ENCODE data around the gene ATP2A2. TPM values are rescaled to one million over a fixed set of nuclear protein-coding genes. Genes with fewer than 3 reads are reported as not detected.
"Not testable (repeated sequence)": the region's sequence is repeated elsewhere in the genome, so short reads cannot be mapped to it uniquely, and the experiment has no call there.

ATP2A2 gene
- total RNA-seq, 1 donor from 2014 or later = 157 TPM

GRCh38 chr12:110367181-110367864 is 86.3 kb downstream of the ATP2A2 start:
- DNase-seq (ENCODE audit: low read depth) = no peak

DNA sequence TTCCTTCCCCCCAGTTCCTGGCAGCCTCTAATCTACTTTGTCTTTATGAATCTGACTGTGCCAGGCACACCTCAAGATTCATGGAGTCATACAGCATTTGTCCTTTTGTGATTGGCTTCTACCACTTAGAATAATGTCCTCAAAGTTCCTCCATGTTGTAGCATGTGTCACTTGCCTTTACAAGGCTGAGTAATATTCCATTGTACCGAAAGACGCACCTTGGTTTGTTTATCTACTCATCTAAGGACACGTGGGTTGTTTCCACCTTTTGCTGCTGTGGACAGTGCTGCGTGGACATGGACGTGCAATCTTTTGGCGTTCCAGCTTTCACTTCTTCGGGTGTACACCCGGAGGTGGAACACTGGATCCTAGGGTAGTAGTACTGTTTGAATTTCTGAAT is 88.9 kb downstream of the ATP2A2 start:
- no peak for DNase-seq (ENCODE audit: low read depth)

GRCh38 chr12:110370732-110371231 is 89.7 kb downstream of the ATP2A2 start:
- no peak for DNase-seq (ENCODE audit: low read depth)

DNA sequence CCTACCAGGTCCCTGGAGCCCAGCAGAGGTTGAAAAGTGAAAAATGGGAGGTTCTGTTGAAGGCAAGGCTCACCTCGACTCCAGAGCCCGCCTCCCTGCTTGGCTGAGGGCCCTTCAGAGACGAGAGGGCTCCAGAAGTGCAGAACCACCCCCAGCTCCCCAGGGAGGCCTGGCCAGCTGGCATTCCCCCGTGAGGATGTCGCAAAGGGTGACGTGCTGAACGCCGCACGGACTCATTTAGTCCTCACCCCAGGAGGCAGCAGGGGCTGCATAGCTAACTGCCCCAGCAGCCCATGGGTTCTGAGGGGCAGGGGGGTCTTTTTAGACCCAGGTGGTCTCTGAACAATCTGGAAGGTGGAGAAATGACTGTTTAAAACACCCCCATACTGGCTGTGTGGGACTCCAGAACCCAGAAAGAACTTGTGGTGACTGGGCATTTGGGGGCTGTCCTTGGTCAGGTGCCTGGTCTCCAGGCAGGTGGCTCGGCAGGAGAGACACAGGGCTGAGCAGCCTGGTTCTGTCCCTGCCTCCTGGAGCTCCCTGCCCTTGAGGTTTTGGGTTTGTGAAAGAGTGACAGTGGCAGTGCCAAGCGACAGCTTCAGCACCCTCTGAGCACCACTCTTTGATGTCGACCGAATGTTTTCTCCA is 90.5 kb downstream of the ATP2A2 start:
- DNase-seq (ENCODE audit: low read depth) = no peak

DNA sequence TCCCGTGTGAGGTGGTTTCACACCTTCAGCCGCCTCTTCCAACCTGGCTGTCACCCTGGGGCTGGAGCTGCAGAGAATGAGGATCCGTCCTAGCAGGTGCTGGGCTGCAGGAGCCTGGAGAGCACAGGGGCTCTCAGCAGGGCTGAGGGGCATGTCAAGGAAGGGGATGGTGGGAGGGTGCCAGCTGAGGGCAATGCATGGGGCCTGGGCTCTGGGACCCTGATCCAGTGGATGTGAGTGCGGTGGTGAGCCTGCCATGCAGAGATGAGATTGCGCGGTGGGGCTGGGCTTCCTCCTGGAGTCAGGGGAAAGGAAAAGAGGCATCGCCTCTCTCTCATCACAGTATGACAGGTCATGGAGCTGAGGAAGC is 91.0 kb downstream of the ATP2A2 start:
- DNase-seq (ENCODE audit: low read depth) = no peak

- DNase-seq (ENCODE audit: low read depth) = no peak
These were observed 92.0 kb downstream of the ATP2A2 start for GRCh38 chr12:110373025-110373424.

GRCh38 chr12:110373425-110373824 is 92.4 kb downstream of the ATP2A2 start:
- DNase-seq (ENCODE audit: low read depth) = no peak

- no peak for DNase-seq (ENCODE audit: low read depth)
These were observed 93.0 kb downstream of the ATP2A2 start for GRCh38 chr12:110373962-110374611.

GRCh38 chr12:110378131-110378790 is 97.2 kb downstream of the ATP2A2 start:
- not testable (repeated sequence) for DNase-seq (ENCODE audit: low read depth)

GRCh38 chr12:110379197-110379596 is 98.2 kb downstream of the ATP2A2 start:
- no peak for DNase-seq (ENCODE audit: low read depth)

- DNase-seq (ENCODE audit: low read depth) = no peak
These were observed 98.6 kb downstream of the ATP2A2 start for GRCh38 chr12:110379631-110380030.

GRCh38 chr12:110382683-110383082 is 101.6 kb downstream of the ATP2A2 start:
- DNase-seq (ENCODE audit: low read depth) = no peak

Other genes starting within 250 kb of the ATP2A2 start
- gene C12orf76, start 232.7 kb upstream of the ATP2A2 start, total RNA-seq = 5.4 and 31.7 TPM in 2 replicates
- gene IFT81, start 156.9 kb upstream of the ATP2A2 start, total RNA-seq = 10.2 and 27.8 TPM in 2 replicates
- gene ANAPC7, start 122.5 kb downstream of the ATP2A2 start, total RNA-seq = 57.0 and 83.0 TPM in 2 replicates
- gene ARPC3, start 169.1 kb downstream of the ATP2A2 start, total RNA-seq = 367 and 745 TPM in 2 replicates
- 19.1 and 25.5 TPM in 2 replicates for gene GPN3, start 187.0 kb downstream of the ATP2A2 start, total RNA-seq
- 6.4 and 8.2 TPM in 2 replicates for gene FAM216A, start 187.6 kb downstream of the ATP2A2 start, total RNA-seq
- gene VPS29, start 220.9 kb downstream of the ATP2A2 start, total RNA-seq = 80.8 and 125 TPM in 2 replicates
- 0.52 and 0.89 TPM in 2 replicates for gene RAD9B, start 221.1 kb downstream of the ATP2A2 start, total RNA-seq